ENCODE results near the gene DDIAS.
A peak's percentile ranks its signal among the peaks of the same experiment; 100 is the strongest.
"Not testable (repeated sequence)": the region's sequence is repeated elsewhere in the genome, so short reads cannot be mapped to it uniquely, and the experiment has no call there.

DDIAS gene

DNA sequence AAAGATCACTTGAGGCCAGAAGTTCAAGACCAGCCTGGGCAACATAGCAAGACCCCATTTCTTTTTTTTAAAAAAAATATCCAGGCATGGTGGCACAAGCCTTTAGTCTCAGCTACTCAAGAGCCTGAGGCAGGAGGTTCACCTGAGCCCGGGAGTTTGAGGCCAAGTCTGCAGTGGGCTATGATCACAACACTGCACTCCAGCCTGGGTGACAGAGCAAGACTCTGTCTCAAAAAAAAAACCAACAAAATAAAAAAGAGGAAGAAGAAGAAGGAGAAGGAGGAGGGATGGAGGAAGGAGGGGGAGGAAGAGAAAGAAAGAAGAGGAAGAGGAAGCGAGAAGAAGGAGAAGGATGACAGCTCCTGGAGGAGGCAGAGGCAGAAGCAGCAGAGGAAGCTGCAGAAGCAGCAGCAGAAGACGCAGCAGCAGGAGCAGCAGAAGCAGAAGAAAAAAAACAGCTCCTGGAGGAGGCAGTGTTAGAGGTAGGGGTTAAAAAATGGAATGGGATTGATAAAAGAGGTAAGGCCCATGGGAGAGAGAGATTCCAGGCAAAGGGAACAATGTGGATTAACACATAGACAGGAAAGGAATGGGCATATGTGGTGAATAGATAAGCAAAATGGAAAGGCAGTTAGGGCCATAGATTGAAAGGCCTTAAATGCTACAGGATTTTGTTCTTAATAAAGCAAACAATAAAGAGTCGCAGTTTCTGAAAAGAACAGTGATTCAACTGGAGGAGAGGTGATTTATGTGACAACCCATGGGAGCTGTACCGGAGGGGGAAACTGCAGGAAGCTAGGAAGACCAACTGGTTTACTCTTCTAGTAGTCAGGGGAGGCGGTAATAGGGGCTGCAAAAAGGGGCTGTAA lies 12.2 kb upstream of the DDIAS start:
- no peak for DNase-seq

DNA sequence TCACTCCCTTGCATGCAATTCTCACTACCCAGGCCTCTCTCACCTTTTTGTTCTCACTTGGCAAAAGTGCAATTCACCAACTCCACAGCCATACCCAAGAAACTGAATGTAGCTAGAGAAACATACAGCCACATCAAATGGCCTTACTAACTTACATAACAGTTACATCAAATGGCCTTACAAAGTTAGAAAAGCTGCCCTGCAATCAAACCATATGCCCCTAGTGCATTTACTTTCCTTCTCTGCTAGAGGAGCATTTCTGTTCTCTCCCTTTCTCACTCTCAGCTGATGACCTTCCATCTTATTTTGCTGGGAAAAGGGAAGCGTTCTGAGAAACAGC lies 11.6 kb upstream of the DDIAS start:
- DNase-seq: no peak

DNA sequence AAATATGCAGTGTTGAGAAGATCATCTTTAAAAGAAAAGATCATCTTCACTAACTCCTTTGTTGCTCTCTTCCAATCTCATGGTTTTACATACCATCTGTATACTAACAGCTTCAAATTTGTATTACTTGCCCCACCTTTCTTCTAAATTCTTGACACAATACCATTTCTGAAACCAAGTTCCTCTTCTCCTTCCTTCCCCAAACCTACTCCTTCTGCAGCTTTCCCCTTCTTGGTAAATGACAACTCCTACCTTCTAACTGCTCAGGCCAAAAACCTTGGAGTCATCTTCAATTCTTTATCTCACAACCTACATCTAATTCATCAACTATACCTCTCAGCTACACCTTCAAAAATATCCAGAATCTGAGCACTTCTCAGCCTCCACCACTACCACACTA lies 10.6 kb upstream of the DDIAS start:
- no peak for DNase-seq

DNA sequence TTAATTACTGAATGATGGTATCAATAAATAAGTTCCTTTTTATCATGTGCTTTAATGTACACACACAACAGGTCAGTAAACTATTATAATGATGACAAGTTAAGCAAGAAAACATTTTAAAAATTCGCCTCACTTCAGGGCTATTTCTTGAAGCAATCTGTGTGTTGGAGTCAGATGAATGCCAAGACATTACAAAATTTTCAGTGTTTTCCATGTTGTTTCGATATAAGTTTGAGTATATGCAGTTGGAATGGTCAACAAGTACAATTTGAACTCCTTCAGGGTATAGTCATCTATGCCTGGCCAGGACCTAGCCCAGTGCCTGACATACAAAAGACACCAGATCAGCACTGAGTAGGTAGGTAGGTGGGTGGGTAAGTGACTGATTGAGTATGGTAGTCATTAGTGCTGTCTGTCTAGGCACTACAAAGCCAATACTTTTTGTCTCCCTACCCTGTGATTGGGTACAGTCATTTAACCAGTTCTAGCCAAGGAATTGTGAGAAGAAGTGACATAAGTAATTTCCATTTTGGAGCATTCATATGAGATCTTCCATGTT lies 8.8 kb upstream of the DDIAS start:
- DNase-seq: no peak

DNA sequence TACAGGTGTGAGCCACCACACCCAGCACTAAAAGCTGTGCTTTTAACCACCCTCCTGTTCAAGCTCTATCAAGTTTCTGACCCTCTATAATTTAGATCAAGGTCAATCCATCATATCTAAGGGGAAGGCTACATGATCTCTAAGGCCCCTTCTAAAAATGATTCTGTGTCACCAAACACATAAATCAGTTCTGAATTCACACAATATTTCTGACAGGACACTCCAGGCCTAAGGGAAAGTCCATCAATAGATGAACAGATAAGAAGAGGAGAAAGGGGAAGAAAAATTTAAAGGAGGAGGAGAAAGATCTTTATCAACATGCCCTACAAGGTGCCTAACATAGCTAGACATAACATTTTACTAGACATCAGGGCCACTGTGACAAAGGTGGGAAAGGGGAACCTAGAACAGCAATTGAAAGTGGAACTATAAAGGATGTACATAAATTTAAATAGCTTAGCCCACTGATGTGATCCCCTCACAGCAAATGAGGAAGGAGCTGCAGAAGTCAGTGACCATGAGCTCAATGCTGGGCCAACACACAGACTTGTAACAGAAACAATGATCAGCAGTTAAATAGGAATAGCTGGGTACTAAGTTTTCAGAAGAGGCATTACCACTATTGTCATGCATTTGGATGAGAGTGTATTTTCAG lies 6.0 kb upstream of the DDIAS start:
- no peak for DNase-seq

DNA sequence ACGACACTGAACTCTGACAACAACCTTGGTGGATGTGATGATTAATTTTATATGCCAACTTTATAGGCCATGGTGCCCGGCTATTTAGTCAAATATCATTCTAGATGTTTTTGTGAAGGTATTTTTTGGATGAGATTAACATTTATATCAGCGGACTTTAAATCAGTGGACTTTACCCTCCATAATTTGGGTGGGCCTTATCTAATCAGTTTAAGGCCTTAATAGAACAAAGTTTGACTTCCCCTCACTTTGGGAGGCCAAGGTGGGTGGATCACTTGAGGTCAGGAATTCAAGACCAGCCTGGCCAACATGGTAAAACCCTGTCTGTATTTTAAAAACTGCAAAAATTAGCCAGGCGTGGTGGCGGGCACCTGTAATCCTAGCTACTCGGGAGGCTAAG lies 5.4 kb upstream of the DDIAS start:
- no peak for DNase-seq

DNA sequence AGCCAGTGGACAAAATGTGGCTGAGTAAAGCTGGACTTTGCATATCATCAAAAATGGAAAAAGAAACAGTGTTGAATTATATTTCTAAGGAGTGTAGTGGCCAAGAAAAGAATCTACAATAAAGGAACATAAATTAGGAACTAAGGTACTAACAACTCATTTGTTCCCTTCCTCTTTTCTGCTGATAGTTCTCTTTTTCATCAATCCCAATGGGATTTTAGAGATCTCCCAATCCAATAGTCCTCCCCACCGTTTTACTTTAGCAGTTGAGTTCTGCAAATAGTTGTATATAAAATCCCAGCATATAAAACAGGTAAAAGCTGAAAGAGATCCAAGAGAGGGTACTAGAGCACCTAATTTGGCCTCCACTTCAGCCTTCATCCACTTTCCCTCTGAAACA lies 3.3 kb upstream of the DDIAS start:
- no peak for DNase-seq

DNA sequence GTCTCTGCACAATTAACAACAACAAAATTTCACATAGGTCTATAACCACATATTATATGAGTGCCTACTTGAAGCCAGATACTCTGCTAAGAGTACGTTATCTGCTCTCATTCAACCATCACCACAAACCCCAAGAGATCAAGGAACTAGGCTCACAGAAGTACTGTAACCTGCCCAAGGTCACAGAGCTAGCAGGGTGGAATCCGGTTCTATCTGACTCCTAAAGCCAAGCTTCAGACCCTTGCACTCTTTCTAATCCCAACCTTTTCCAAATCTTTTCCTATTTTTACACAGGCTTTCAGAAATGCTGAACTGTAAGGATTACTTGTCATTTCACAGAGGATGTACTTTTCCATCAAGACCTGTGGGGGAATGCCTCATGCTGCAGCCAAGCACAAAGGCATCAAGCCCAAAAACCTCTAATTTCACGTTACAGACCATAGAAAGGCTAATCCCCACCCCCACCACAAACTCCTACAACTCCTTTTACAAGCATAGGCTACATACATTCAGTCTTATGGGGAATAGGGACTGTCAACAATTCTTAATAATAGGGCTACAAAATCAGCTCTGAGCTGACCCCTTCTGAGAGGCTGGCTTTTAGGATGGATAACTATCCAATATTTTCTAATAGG lies 2.2 kb upstream of the DDIAS start:
- DNase-seq: peak; percentile 10

DNA sequence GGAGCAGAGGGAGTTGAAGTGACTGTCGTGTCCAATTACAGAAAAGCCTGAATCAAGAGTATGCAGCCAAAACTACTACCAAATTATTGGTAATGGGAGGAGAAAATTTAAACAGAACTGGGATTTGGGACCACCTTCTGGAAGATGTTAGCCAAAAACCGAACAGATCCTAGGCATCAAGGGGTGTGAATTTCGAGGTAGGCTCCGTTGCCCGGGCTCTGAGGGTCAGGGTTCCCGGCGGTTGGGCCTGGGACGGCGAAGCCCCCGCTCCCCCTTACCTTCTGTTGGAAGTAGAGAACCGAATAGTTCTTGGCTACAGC lies 1.6 kb upstream of the DDIAS start:
- no peak for DNase-seq

DNA sequence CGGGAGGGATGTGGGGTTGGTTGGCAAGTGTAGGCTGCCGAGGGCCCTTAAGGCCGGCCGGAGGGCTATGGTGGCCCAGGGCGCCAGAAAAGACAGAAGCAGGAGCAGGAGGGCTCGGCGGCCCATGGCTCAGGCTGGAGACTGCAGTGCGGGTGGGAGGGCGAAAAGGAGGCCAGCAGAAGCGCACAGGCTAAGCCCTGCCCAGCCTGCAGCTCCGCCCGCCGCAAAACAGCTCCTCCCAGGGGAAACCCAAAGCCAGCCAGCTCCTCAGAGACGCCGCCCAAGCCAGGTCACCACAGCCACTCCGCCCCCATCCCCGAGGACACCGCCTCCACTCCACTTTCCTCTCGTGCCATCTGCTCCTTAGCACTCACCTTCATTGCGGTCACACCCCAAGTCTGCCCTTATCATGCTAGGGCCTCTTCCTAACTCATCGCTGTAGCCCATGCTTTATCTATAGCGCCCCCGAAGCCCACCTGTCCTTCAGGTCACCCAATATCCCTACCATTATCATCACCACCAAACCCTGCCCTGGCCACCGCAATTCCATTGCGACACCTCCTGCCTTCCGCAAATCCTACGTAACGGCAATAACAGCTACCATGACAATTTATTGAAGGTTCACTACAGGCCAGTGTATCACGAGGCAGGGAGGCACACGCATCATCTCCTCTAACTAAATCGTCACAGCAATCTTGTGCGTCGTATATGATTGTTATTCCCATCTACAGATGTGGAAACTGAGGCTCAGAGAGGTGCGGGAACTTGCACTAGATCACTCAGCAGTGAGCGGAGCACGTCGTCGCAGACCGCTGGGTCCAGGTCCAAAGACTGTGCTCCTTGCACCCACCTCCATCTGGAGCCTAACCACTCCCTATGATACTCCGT lies 1.0 kb upstream of the DDIAS start, which contains the start of gene PRCP:
PRCP (minus strand) TSS at position 154 of the 888 bp plus-strand sequence; CDS start at position 126, 28 bp downstream.
- peak; percentile 95 for DNase-seq

DNA sequence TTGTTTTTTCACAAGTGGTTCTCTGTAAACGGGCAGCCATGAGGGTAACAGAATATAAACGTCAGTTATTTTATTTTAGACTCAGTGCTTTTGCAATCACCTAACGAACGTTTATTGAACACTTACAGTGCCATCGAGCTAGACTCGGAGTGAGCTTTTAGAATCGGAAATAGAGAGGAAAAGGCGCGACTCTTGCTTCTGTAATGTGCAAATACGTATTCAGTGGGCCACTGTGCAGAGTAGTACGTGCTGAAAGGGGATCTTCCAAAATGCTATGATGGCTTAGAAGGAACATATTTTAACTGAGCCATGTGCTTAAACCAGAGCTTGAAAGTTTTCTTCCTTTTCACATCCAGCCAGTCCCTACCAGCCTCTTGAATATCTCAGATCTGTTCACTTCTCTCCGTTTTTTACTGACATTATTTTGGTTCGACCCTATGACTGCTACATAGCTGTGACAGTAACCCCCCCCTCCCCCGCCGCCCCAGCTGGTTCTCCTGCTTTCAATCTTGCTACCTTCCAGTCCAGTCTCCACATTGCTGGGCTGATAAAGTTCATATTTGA lies 468 bp downstream of the DDIAS start:
- DNase-seq: peak; percentile 26

DNA sequence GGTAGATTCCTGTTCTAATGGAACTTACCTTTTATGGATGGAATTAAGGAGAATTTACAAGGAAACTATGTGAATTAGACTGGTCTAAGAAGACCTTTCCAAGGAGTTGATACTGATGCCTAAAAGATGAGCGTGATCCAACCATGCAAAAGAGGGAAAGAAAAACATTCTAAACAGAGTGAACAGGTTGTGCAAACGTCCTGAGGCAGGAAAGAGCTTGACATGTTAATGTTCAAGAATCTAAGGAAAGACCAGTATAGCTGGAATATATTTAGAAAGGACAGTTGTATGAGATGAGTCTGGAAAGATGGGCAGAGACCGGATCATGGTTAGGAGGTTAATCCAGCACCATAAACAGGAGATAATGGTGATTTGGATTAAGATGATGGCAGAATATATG lies 1.3 kb downstream of the DDIAS start:
- DNase-seq: no peak

DNA sequence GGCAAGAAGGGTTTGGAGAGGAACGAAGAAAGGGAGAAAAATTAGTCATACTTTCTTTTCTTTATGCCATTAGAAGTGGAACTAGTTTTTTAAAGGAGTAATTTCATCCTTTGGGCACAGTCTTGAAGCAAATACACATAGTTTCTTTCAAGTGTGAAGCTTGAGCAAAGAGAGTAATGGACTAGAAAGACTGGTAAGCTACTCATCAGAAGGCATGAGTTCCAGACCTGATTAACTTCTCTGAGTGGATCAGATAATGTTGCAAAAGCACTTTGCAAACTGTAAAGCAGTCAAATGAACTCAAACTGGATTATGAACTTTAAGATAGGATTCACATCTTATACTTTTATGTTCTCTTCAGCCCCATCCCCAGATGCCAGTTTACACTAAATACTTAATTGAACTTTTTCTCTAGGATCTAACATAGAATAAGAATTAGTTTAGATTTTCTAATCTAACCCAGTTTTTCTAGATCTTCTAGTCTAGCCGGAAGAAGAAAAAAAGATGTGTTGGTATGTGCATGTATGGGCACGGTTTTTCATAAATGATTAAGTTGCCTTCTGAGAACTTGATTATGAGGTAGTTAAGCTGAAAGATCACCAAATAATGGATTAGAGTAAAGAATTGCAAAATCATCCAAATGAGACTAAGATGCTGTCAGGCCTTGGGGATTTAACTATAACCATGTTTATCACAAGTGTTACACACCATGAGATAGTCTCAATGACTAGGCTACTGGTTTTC lies 2.5 kb downstream of the DDIAS start:
- DNase-seq: peak; percentile 25

DNA sequence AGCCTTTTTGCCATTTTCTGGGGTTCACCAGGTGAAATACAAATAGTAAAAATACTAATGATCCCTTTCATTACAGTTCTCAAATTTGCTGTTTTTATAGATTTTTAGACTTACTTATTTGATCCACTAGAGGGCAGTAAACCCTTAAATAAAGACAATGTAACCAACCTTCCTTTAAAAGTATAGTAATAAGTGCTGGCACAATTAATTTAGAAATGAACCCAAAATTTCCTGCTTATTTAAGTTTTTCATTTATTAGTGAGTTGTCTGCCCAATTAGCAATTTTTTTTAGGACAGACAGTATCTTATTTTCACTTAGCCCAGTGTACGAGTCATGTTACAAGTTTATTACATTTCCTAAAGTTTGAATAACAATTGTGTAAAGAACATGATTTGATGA lies 4.7 kb downstream of the DDIAS start:
- peak; percentile 30 for DNase-seq

DNA sequence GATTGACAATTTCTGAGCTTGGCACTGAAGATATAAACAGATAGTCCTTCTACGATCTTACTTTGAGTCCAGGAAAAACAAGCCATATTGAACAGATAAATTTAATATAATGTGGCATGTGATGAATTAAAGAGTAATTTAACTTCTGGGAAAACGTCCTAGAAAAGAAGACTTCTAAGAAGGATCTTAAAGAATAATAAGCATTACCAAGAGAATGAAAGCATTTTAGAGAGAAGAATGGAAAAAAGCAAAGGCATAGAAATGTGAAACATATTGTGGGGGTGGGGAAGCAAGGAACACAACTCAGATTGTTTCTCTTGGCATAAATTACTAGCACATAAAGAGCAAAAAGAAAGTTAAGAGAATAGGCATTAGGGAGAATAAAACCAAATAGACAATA lies 5.4 kb downstream of the DDIAS start:
- DNase-seq: no peak

DNA sequence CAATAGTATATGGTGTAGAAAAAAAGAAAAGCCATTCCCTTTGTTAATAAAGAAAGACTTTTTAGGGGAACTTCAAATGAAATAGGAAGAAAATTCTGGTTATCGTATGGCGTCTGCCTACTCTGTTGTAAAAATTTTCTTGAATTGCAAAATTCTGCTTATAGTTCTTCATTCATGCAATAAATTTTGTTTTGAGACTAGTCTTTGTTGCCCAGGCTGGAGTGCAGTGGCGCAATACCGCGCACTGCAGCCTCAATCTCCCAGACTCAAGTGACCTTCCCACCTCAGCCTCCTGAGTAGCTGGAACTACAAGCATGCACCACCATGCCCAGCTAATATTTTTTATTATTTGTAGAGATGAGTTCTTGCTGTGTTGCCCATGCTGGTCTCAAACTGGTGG lies 5.8 kb downstream of the DDIAS start:
- no peak for DNase-seq

DNA sequence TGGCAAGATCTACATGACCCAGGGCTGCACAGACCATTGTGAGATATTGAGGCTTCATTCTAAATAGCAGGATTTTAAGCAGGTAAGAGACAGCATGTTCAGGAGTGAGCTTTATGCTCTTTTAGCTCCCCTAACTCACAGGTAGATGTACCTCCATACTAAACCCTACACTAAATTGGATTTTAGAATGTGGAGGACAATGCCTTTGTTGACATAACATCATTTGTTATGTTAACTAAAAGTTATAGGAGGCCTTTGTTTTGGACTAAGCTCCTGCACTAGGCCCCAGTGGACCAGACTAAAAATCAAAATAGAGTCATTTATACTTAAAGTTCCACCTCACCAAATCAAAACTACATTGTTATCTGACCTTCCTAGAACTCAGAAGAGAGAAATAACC lies 6.8 kb downstream of the DDIAS start:
- DNase-seq: no peak

DNA sequence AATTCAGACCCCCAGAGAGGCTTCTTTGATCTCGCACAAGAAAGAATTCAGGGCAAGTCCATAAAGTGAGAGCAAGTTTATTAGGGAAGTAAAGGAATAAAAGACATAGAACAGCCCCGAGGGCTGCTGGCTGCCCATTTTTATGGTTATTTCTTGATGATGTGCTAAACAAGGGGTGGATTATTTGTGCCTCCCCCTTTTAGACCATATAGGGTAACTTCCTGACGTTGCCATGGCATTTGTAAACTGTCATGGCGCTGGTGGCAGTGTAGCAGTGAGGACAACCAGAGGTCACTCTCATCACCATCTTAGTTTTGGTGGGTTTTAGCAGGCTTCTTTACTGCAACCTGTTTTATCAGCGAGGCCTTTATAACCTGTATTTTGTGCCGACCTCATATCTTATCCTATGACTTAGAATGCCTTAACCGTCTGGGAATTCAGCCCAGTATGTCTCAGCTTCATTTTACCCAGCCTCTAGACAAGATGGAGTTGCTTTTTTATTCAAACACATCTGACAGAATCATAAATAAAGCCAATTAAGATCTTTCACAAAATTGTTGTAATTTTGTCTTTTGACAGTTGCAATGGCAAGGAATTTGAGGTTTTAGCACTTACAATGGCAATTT lies 7.6 kb downstream of the DDIAS start:
- DNase-seq: no peak

DNA sequence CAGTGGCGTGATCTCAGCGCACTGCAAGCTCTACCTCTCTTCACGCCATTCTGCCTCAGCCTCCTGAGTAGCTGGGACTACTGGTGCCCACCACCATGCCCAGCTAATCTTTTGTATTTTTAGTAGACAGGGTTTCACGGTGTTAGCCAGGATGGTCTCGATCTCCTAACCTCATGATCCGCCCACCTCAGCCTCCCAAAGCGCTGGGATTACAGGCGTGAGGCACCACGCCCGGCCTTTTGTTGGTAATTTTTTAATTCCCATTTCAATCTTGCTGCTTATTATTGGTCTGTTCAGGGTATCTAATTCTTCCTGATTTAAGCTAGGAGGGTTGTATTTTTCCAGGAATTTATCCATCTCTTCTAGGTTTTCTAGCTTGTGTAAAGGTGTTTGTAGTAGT lies 18.2 kb downstream of the DDIAS start:
- DNase-seq: not testable (repeated sequence)

DNA sequence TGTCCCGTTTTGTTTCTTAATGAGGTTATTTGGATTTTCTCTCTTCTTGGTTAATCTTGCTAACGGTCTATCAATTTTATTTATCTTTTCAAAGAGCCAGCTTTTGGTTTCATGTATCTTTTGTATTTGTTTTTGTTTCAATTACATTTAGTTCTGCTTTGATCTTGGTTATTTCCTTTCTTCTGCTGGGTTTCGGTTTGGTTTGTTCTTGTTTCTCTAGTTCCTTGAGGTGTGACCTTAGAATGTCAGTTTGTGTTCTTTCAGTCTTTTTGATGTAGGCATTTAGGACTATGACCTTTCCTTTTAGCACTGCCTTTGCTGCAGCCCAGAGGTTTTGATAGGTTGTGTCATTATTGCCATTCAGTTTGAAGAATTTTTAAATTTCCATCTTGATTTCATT lies 18.7 kb downstream of the DDIAS start:
- not testable (repeated sequence) for DNase-seq

All from NCI-H82 (cell line).